GM19043 (cell line): Measurements from ENCODE around the gene IDNK.
"Not testable (repeated sequence)": the region's sequence is repeated elsewhere in the genome, so short reads cannot be mapped to it uniquely, and the experiment has no call there.

ENCODE experiments used
- ATAC-seq: cut with Tn5 transposase; IDR thresholded peaks from one replicate; pipeline ENCODE4 v1.9.1; 2021; ENCODE audit warnings: low read depth; ENCODE audit not compliant: unreplicated experiment

Gene IDNK

DNA sequence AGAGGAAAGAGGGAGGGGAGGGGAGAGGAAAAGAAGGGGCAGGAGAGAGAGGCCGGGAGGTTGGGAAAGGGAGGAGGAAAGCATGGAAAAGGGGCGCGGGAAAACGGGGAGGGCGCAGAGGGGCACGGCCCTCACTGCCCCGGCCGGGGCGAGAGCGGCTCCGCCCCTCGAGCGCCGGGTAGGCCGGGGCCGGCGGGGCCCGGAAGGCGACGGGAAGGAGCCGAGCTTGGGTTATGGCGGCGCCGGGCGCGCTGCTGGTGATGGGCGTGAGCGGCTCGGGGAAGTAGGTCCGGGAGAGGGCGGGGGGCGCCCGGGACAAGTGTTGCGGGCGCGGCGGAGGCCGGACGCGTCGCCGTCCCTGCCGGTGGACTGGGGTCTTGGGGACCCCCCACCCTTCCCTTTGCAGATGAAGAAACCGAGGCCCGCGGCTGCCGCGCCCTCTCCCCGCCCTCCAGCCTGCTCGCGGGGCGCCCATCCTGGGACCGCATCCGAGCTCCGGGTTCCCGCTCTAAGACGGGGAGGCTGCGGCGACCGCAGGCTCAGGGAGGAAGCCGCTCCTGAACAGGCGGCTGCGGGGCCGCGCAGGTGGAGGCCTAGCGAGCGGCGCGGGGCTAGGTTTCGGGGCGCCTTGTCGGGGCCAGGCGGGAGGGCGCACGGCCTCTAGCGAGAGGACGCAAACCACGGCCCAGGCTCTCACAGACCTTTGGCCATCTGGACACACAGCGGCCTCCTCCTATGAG lies at the start of gene IDNK:
Gene IDNK, plus strand, starts transcription at position 205 of the 740 bp plus-strand sequence. Its CDS starts 29 bp downstream, at position 234.
- peak; percentile 63 for ATAC-seq

DNA sequence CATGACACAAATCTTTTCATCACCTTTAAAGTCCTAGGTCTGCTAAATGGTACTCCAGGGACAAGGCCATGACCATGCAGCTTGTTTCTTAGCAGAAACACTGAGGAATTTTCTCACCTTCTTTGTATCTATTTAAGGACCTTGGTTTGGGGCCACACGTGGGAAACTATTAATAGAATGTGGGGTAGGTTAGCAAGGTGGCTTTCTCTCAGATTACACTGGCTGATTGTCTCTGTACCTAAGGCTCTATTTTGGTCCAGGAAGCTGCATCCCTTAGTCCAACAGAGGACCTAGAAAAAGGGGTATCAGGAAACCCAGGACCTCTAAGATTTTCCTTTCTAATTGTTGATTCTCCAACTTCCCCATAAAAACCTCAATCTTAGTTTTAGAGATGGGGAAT lies 48.5 kb upstream of the IDNK start:
- no peak for ATAC-seq

DNA sequence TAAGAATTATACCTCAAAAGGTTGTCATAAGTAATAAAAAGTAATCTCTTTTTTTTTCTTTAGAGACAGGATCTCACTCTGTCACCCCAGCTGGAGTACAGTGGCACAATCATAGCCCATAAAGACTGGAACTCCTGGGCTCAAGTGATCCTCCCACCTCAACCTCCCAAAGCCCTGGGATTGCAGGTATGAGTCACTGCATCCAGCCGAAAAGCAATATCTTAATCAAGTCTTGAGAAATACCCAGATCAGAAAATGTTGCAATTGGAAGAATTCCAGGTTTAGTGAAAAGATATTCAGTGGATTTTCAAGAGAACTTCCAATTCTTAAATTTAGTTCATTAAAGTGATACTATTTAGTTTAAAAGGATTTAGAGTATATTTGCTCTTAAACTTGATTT lies 40.9 kb upstream of the IDNK start:
- ATAC-seq, result no peak

DNA sequence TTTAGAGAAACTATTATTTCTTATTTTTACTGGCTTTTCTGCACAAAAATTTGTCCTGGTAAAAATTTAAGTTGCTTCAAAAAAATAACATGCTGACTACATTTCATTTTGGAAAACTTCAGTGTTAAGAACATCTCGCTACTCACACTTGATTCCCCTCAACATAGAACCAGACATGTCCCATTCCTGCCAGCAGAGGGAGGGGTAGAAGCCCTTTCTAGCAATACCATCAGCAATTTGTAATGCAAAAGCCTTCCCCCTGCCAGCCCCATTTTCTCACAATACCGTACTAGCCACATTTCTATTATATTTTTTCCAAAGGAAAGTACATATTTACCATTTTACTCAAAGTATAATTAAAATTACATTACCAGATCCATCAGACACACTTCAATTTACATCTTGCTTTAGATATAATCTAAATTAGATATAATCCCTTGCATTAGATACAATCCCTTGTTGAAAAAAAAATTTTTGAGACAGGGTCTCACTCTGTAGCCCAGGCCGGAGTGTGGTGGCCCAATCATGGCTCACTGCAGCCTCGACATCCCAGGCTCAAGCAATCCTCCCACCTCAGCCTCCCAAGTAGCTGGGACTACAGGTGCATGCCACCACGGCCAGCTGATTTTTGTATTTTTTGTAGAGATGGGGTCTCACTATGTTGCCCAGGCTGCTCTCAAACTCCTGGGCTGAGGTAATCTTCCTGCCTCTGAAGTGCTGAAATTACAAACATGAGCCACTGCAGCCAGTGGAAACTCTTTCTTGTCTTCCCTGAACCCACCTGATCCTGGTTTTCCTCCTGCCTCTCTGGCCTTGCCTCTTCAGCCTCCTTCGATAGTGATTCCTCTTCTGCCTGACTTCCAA lies 39.6 kb upstream of the IDNK start:
- ATAC-seq, result peak; percentile 71

DNA sequence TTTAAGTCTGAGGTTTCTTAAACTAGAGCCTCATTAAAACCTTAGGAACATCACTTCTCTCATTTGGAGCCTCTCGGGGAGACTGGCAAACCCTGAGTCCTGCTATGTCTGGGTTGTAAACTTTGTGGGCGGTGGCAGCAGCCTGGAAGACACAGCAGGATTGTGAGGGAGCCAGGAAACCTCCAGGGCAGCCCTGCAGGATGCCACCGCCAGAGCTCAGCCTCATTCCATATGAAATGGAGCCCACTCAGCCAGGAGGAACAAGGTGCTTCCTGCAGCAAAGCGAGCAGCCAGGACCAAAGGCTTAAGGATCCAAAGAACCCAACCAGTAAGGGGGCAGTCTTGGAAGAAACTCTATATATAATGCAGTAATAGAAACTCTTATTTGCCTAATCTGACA lies 37.9 kb upstream of the IDNK start:
- no peak for ATAC-seq

DNA sequence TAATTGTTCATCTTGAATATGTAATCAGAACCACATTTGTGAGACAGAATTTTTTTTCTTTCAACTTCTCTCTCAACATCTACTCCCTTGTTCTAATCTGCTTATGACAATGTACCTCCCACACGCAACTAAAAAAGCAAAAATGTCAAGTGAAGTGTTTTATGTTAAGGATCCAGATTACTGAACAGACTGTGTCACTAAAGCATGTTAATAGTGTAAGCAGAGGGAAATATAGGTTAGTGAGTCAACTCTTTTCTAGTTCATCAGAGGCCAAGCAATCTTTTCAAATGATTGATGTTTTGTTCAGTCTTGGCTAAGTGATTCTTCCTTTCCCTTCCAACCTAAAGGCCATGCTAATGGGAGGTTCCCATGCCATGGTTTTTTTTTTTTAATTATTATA lies 34.7 kb upstream of the IDNK start:
- no peak for ATAC-seq

DNA sequence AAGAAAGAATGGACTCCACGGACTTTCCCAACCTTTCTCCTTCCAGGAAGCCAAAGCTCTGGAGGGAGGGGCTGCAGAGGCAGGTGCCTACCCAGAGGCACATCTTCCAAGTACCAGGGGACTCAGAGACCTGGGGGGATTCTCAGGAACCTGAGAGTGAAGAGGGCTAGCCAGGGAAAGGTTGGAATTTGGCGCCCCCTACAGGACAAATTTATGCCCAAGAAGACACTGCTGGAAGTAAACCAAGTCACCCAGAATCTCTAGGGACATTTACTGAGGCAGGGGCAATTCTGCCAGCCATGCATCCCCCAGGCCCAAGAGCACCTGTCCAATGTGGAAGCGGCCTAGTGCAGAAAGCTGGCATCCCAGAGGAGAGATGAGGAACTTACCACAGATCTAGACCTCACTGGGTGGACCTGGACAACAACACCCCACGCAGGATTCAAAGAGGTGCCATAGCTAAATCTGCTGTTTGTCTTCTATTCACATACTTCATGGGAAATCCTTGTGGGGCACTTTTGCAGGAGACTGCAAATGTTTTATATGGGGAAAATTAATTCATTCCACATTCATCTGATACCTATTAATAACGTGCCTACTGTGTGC lies 25.9 kb upstream of the IDNK start:
- no peak for ATAC-seq

DNA sequence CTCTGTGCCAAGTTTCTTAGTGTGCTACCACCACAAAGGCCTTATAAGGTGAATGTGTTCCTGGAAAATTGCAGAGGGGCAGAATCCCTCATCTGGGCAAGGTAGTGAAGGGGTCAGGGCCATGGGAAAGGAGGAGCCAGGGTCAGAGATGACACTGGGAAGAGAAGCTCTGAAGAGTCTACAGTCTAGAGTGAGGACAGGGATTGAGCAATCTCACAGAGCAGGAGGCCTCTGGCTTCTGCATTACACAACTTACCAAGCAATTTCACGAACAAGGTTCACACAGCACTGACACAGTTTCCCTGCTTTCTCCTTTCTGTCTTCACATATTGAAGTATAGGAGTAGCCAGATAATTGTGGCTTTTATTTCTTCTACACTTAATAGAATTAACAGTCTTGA lies 24.5 kb upstream of the IDNK start:
- ATAC-seq, result no peak

DNA sequence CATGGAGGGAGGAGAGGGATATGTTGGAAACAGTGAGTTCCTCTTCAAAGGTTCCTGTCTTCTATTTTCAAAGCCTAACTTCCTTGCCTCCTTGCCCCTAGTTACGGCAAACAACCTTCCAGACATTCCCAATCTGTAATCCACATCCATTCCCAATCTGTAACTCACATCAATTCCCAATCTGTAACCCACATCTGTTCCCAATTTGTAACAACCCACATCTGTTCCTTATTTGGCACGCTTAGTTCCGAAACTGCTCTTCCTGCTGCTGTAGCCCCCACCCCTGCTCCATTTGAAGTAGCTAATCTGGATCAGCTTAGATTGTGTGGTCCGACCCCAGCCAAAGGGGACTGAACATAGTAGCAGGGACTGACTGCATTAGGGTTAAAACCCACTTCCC lies 23.9 kb upstream of the IDNK start:
- ATAC-seq, result no peak

DNA sequence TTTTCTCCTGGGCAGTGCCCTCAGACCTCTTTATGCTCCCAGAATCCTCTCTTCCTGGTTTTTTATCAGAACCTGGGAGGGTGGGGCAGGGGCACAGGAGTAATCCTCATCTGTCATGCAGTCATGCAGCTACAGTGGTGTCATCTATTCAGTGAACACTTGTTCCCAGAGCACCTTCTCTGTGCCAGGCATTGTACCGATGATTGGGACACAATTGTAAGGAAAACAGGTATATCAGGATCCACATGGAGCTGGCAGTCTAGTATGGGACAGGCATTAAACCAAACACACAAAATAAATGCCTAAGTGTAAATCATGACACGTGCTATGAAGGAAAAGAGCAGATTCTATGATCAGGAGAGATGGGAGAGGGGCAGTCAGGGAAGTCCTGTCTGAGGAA lies 21.5 kb upstream of the IDNK start:
- no peak for ATAC-seq

DNA sequence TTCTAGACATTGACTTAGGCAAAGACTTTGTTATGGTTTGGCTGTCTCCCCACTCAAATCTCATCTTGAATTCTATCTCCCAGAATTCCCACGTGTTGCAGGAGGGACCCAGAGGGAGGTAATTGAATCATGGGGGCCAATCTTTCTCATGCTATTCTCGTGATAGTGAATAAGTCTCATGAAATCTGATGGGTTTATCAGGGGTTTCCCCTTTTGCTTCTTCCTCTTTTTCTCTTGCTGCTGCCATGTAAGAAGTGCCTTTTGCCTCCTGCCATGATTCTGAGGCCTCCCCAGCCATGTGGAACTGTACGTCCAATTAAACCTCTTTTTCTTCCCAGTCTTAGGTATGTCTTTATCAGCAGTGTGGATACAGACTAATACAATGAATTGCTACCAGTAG lies 15.3 kb upstream of the IDNK start:
- not testable (repeated sequence) for ATAC-seq

DNA sequence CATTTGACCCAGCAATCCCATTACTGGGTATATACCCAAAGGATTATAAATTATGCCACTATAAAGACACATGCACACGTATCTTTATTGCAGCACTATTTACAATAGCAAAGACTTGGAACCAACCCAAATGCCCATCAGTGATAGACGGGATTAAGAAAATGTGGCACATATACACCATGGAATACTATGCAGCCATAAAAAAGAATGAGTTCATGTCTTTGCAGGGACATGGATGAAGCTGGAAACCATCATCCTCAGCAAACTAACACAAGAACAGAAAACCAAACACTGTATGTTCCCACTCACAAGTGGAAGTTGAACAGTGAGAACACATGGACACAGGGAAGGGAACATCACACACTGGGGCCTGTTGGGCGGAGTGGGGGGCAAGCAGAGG lies 9.6 kb upstream of the IDNK start:
- not testable (repeated sequence) for ATAC-seq

DNA sequence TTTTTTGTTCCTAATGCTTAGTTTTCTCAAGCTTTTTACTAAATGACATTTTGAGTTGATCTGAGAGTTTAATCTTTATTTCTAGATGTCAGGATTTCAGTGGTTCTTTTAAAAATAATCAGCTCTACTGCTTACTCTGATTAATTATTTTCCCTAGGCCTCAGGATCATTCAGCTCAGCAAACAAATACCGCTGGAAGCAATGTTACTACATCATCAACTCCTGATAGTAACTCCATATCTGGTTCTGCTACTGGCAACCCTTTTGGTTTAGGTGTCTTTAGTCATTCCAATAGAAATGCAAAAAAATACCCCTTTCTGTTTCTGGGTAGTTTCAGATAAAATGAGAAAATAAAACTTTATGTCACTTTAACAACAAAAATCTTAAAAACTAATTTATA lies 5.6 kb upstream of the IDNK start:
- no peak for ATAC-seq

DNA sequence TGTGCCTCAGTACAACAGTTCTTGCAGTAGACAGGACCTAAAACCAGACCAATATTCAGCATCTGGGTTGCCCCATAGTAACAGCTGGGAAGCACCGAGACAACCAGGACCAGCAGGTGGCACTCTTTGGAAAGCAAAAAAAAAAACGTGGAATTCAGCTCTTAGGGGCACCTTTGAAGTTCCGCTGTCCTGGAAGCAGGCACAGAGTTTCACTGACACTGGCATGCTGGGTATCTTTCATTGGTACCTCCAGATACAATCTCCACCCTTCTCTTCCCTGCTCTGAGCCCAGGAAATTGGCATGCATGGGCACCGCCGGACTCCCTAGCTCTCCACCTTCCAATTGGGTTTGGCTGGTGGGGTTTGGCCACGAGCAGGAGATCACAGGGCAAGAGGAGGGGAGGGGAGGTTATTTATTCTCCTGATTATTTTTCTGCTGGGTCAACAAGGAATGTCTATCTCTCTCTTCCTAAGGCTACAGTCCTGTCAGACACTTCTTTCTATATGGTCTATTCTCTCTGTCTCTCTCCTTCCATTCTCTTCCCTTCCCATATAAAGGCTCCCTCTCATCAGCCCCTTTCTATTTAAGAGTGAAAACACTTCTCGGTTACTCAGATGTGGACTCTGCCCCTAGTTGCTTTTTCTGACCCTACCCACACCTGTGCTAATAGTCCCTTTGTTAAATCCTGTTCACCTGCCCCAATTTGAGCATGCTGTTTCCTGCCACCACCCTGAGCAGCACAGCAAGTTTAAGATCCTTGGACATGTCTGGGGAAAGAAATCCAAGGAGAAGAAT lies 1.9 kb upstream of the IDNK start:
- ATAC-seq, result no peak

DNA sequence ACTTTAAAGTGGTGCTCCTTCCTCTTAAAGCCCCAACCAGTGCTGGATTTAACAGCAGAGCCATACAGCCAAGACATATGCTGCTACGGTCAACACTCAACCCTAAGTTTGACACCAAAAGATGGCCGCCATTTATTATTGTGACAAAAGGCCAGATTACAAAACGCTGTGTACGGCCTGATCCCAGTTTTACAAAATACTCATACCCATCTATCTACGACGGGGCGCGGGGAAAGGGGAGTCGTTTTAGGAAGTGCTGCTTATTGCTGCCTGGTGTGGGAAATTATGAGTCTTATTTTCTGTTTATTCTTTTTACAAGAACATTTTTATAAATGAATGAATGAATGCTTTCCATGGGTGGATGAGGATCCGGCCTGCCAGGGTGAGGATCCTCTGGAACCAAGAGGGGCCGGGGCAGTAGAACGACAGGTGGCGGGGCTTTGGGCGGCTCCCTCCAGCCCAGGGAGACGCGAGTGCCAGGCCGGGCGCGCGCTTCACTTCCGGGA lies 457 bp upstream of the IDNK start:
- peak; percentile 51 for ATAC-seq

DNA sequence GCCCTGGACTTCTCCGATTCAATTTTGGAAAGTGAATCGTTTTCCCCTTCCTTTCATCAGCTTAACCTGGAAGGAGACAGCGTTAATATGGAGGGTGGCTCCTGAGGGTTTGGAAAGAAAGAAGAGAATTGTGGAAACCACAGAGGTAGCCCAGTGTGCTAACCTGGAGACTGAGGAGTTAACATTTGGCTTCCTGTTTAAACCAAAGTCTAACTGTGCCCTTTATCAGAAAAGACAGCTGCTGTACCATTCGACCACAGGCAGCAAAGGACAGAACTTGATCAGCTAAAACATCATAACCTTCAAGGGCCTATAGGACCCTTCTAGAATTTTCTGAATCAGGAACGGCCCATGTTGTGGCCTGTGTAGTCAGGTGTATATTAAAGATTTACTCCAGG lies 735 bp downstream of the IDNK start:
- peak; percentile 24 for ATAC-seq

DNA sequence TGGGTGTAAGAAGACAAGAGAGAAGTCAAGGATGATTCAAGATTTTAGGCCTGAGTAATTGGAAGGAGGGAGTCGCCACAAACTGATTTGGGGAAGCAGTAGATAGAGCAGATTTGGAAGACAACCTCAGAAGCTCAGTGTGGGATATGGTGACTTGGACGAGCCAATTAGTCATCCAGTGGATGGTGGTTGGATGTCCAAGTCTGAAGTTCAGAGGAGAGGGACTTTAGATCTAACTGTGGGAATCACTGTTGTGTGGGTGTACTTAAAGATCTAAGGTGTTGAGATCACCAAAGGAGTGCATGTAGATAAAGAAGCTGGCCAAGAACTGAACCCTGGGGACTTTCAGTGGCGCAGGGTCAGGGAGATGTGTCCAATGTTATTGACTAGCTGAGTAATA lies 2.2 kb downstream of the IDNK start:
- no peak for ATAC-seq

DNA sequence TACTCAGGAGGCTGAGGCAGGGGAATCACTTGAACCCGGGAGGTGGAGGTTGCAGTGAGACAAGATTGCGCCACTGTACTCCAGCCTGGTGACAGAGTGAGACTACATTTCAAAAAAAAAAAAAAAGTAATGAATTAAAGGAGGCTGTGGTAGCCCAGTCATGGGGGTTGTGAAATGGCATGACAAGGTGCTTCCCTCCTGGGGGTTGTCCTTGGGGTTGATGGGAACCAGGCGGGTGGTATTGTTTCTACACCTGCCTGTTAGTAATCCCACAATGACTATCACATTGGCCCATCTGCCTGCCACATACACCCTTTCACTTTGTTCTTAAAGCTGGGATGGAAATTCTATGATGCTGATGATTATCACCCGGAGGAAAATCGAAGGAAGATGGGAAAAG lies 5.6 kb downstream of the IDNK start:
- ATAC-seq, result no peak

DNA sequence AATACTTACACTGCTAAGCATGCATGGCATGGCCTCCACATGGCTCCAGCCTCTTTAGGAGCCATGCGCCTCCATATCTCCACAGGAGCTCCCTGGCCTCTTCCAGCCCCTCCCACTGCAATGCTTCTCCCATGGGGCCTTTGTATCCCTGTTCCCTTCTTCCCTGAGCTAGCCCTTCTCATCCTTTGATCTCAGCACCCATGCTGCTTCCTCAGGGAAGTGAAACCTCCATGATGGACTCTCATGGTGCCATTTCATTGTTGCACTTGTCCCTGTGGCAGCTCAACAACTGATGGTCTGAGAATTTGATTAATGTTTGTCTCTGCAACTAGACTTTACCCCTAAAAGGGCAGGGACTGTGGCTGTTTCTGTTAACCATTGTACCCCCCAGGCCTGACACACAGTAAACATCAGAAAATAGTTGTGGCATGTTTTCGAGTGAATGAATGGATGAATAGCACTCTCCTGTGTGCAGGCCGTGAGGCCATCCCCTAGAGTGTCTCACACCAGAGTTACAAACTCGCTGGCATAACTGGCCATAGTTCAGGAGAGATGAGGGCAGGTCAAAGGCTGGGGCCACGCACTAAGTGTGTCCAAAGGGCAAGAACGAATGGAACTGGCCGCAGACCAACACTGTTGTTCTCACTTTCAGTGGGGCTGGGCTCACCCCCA lies 6.6 kb downstream of the IDNK start:
- no peak for ATAC-seq

DNA sequence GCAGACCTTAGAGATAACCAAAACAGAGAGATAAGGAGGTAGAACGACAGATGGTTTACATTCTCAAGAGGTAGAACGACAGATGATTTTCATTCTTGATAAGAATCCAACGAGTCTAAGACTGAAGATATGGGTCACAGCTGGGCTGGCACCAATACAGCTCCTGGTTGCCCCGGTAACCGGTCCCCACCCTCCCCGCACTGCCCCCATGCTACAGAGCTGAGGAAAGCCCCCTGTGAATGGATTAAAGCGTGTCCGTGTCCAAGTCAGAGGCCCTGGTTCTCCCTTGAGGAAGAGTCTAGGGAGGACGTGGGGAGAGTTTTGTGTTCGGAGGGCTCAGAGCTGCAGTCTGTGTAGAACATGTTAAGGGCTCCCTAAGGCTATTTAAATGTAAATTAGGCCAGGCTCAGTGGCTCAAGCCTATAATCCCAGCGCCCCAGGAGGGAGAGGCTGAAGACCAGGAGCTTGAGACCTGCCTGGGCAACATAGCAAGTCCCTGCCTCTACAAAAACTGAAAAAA lies 8.1 kb downstream of the IDNK start:
- no peak for ATAC-seq
